GM12891 (cell line): ENCODE results near the gene SETD5.

ENCODE experiments used
- PAX5 ChIP-seq: IDR thresholded peaks from 2 replicates; pipeline ENCODE4 v1.6.1; 2011; ENCODE audit warnings: low read length, moderate library complexity, mild to moderate bottlenecking; ENCODE audit not compliant: insufficient read depth, severe bottlenecking
- POLR2A ChIP-seq: IDR thresholded peaks from 2 replicates; pipeline ENCODE4 v1.6.1; 2011; ENCODE audit warnings: low read depth, low read length, control low read depth
- POLR2AphosphoS5 ChIP-seq: IDR thresholded peaks from 2 replicates; pipeline ENCODE4 v1.6.1; 2011; ENCODE audit warnings: low read depth, low read length, control low read depth
- POU2F2 ChIP-seq: IDR thresholded peaks from 2 replicates; pipeline ENCODE4 v1.6.1; 2011; ENCODE audit warnings: low read depth, mild to moderate bottlenecking, control low read depth, low read length, moderate library complexity

- TF ChIP-seq POLR2A (no peak), POLR2AphosphoS5 (no peak), PAX5 (no peak), POU2F2 (no peak)
These were observed 8.3 kb downstream of the SETD5 start for GRCh38 chr3:9405756-9406155.
